ENCODE results near the gene PTGER1. TPM values are rescaled to one million over a fixed set of nuclear protein-coding genes. Genes with fewer than 3 reads are reported as not detected.

The PTGER1 gene
- total RNA-seq, 2 experiments from 2014 or later = 0.23 TPM; not detected in 1

GRCh38 chr19:14479975-14480699 lies 5.0 kb upstream of the PTGER1 start:
- H3K36me3 ChIP-seq (ENCODE audit: insufficient read depth, low read length) = no peaks in the 10 kb centered on the region

GRCh38 chr19:14479309-14479974 lies 4.3 kb upstream of the PTGER1 start:
- DNase-seq (ENCODE audit: low spot score) = no peak
- ChIA-PET CTCF (ENCODE audit: unreplicated experiment) (interaction anchor here (0.8 kb wide), 1 partner anchor 47 kb away, joined by 3 read pairs; no protein-coding TSS in a partner anchor), POLR2A (interaction anchor here (1.3 kb wide), 1 partner anchor 16 kb away, joined by 3 read pairs; the partner anchor contains the start of gene GIPC1)
- no peak overlapping the region for H2AFZ ChIP-seq (ENCODE audit: low read length)
- H3K9me3 ChIP-seq (ENCODE audit: low read length) = no peaks in the 10 kb centered on the region
- no peak overlapping the region for H3K4me3 ChIP-seq (ENCODE audit: low read depth, low read length, poor library complexity, severe bottlenecking)
- H4K20me1 ChIP-seq (ENCODE audit: insufficient read depth, low read length) = no peaks in the 10 kb centered on the region
- no peaks in the 10 kb centered on the region for H3K79me2 ChIP-seq (ENCODE audit: insufficient read depth, low read depth, low read length)
- no peak overlapping the region for H3K27ac ChIP-seq (ENCODE audit: low read depth, low read length, poor library complexity, severe bottlenecking)
- TF ChIP-seq EZH2phosphoT487 (IDR thresholded peaks at IDR 0.05; ENCODE audit: borderline replicate concordance, low read depth, low read length) (no peak), CTCF (conservative IDR thresholded peaks at IDR 0.05; ENCODE audit: low read length) (no peak)
- intact Hi-C loops (cut with micrococcal nuclease; ENCODE audit: unreplicated experiment) = no loop called here
- no peak overlapping the region for H3K4me2 ChIP-seq (ENCODE audit: low read length)
- BruUV-seq (replicated peaks) = no TSS peak
- H3K4me1 ChIP-seq (ENCODE audit: insufficient read depth, low read length, poor library complexity, severe bottlenecking) = no peaks in the 10 kb centered on the region
- no peaks in the 10 kb centered on the region for H3K36me3 ChIP-seq (ENCODE audit: insufficient read depth, low read length)
- H3K9me2 ChIP-seq (ENCODE audit: insufficient read depth, low read length) = no peaks in the 10 kb centered on the region

More at GRCh38 chr19:14479975-14480699, 5.0 kb upstream of the PTGER1 start:
- Histone ChIP-seq H3K4me3 (ENCODE audit: low read depth, low read length, poor library complexity, severe bottlenecking) (no peak overlapping the region), H3K27ac (ENCODE audit: low read depth, low read length, poor library complexity, severe bottlenecking) (no peak overlapping the region), H3K79me2 (ENCODE audit: insufficient read depth, low read depth, low read length) (no peaks in the 10 kb centered on the region), H4K20me1 (ENCODE audit: insufficient read depth, low read length) (no peaks in the 10 kb centered on the region), H3K9me3 (ENCODE audit: low read length) (no peaks in the 10 kb centered on the region), H3K9me2 (ENCODE audit: insufficient read depth, low read length) (no peaks in the 10 kb centered on the region), H2AFZ (ENCODE audit: low read length) (no peak overlapping the region), H3K4me2 (ENCODE audit: low read length) (peak overlapping the region; percentile 16; the same call in 1 of the 2 replicates), H3K4me1 (ENCODE audit: insufficient read depth, low read length, poor library complexity, severe bottlenecking) (no peaks in the 10 kb centered on the region)
- BruUV-seq (replicated peaks) = no TSS peak
- POLR2A ChIA-PET = interaction anchor here (1.3 kb wide), 1 partner anchor 15 kb away, joined by 3 read pairs; the partner anchor contains the start of gene GIPC1
- TF ChIP-seq CTCF (conservative IDR thresholded peaks at IDR 0.05; ENCODE audit: low read length) (peak; percentile 94), EZH2phosphoT487 (IDR thresholded peaks at IDR 0.05; ENCODE audit: borderline replicate concordance, low read depth, low read length) (no peak)
- DNase-seq (ENCODE audit: low spot score) = peak; percentile 65
- CTCF ChIA-PET (ENCODE audit: unreplicated experiment) = interaction anchor here (0.8 kb wide), 1 partner anchor 48 kb away, joined by 3 read pairs; no protein-coding TSS in a partner anchor
- intact Hi-C loops (cut with micrococcal nuclease; ENCODE audit: unreplicated experiment) = loop anchor here (10.0 kb wide), 2 partner anchors 115 to 275 kb away; partner anchors contain the start of gene ADGRL1
